Smooth muscle cell (in vitro differentiated cells): Measurements from ENCODE around the gene SLC35F6. TPM values are rescaled to one million over a fixed set of nuclear protein-coding genes. Genes with fewer than 3 reads are reported as not detected.
A peak's percentile ranks its signal among the peaks of the same experiment; 100 is the strongest.

ENCODE experiments used
- DNase-seq: peaks from one replicate; lab custom pipeline; 2025; ENCODE audit not compliant: unreplicated experiment; lab: John Stamatoyannopoulos, UW
- H2AFZ ChIP-seq: fragments of 200-600 bp; sonication (generic); 2 replicates; pipeline ENCODE4 v1.6.0; 2016; ENCODE audit warnings: antibody characterized with exemption, low read depth, mild to moderate bottlenecking
- H3F3A ChIP-seq: fragments of 200-600 bp; sonication (generic); 2 replicates; pipeline ENCODE4 v1.6.0; 2017; ENCODE audit warnings: antibody characterized with exemption, low read depth
- H3K27ac ChIP-seq: fragments of 200-600 bp; sonication (generic); 2 replicates; pipeline ENCODE4 v1.5.1; 2016; ENCODE audit warnings: low read depth, mild to moderate bottlenecking
- H3K27me3 ChIP-seq: fragments of 200-600 bp; sonication (generic); 2 replicates; pipeline ENCODE4 v1.6.1; 2016; ENCODE audit warnings: low read depth, mild to moderate bottlenecking
- H3K36me3 ChIP-seq: fragments of 200-600 bp; sonication (generic); 2 replicates; pipeline ENCODE4 v1.5.1; 2016; ENCODE audit warnings: low read depth
- H3K4me1 ChIP-seq: fragments of 200-600 bp; sonication (generic); 2 replicates; pipeline ENCODE4 v1.5.1; 2016; ENCODE audit warnings: low read depth
- H3K4me2 ChIP-seq: fragments of 200-600 bp; sonication (generic); 2 replicates; pipeline ENCODE4 v1.6.0; 2016; ENCODE audit warnings: mild to moderate bottlenecking
- H3K4me3 ChIP-seq: fragments of 200-600 bp; sonication (generic); 2 replicates; pipeline ENCODE4 v1.5.1; 2016; ENCODE audit warnings: mild to moderate bottlenecking
- H3K79me2 ChIP-seq: fragments of 200-600 bp; sonication (generic); 2 replicates; pipeline ENCODE4 v1.6.0; 2016; ENCODE audit warnings: low read depth, mild to moderate bottlenecking
- H3K9ac ChIP-seq: fragments of 200-600 bp; sonication (generic); 2 replicates; pipeline ENCODE4 v1.6.0; 2016; ENCODE audit warnings: low read depth
- H3K9me3 ChIP-seq: fragments of 200-600 bp; sonication (generic); replicated peaks from 2 replicates; pipeline ENCODE4 v1.5.1; 2016; ENCODE audit warnings: low read depth
- H4K20me1 ChIP-seq: fragments of 200-600 bp; sonication (generic); 2 replicates; pipeline ENCODE4 v1.6.0; 2016; ENCODE audit warnings: low read depth
- CTCF ChIP-seq: fragments of 200-600 bp; sonication (generic); IDR thresholded peaks from 2 replicates; pipeline ENCODE4 v1.5.1; 2017; ENCODE audit warnings: borderline replicate concordance, mild to moderate bottlenecking, antibody characterized with exemption; ENCODE audit not compliant: insufficient read depth, poor library complexity, severe bottlenecking
- WGBS: methylation state at CpG from one replicate; pipeline ENCODE4 v1.1.7; 2016; ENCODE audit warnings: low lambda C conversion rate; 5-methylcytosine and 5-hydroxymethylcytosine counted together
- polyA plus RNA-seq: library from polyadenylated mRNA; unstranded; fragments of >200 nt; fragmentation: Nextera tagmentation; extraction: Ambion mirVana; gene quantifications from 2 replicates; pipeline ENCODE4 v1.2.1, GENCODE V29; 2016
- total RNA-seq: library from RNA; depleted of rRNA; stranded (reverse); fragments of >200 nt; gene quantifications from 2 replicates; pipeline ENCODE4 v1.2.3, GENCODE V29; 2014

SLC35F6 gene
- total and polyA plus RNA-seq, 2 experiments from 2014 or later, result 16.9 to 19.2 TPM

GRCh38 chr2:26784570-26785234 is 20.6 kb downstream of the SLC35F6 start:
- Histone ChIP-seq H3K4me2 (peak overlapping the region; percentile 84), H3K9ac (peak overlapping the region; percentile 39), H3K79me2 (peaks cover 32% of the 10 kb centered on the region), H3F3A (no peaks in the 10 kb centered on the region), H3K9me3 (no peaks in the 10 kb centered on the region), H2AFZ (no peak overlapping the region), H3K4me1 (peaks cover 8% of the 10 kb centered on the region), H3K4me3 (peak overlapping the region; percentile 74), H3K27ac (peak overlapping the region; percentile 42), H3K27me3 (no peaks in the 10 kb centered on the region), H4K20me1 (no peaks in the 10 kb centered on the region), H3K36me3 (no peaks in the 10 kb centered on the region)
- TF ChIP-seq CTCF, result no peak
- 91% methylated on average over 19 of the region's 19 CpGs for WGBS
- no peak for DNase-seq

GRCh38 chr2:26785431-26786206 is 21.5 kb downstream of the SLC35F6 start, which contains the start of gene CENPA:
Gene CENPA, plus strand, starts transcription at chr2:26786056. Its CDS starts 141 bp downstream, at chr2:26786197.
- H3K36me3 ChIP-seq, result no peaks in the 10 kb centered on the region
- DNase-seq, result peak; percentile 82
- H3K79me2 ChIP-seq, result peaks cover 40% of the 10 kb centered on the region
- 2% methylated on average over 49 of the region's 55 CpGs for WGBS
- peaks cover 8% of the 10 kb centered on the region for H3K4me1 ChIP-seq
- H3K27me3 ChIP-seq, result no peaks in the 10 kb centered on the region
- H3K9ac ChIP-seq, result peak within 1 kb of the TSS; percentile 53
- no peaks in the 10 kb centered on the region for H4K20me1 ChIP-seq
- peak within 1 kb of the TSS; percentile 42 for H3K27ac ChIP-seq
- peak within 1 kb of the TSS; percentile 74 for H3K4me3 ChIP-seq
- peak within 1 kb of the TSS; percentile 93 for H3K4me2 ChIP-seq
- TF ChIP-seq CTCF, result no peak
- peak within 1 kb of the TSS; percentile 47 for H2AFZ ChIP-seq
- no peaks in the 10 kb centered on the region for H3F3A ChIP-seq
- no peaks in the 10 kb centered on the region for H3K9me3 ChIP-seq

- peaks cover 8% of the 10 kb centered on the region for H3K4me1 ChIP-seq
These were observed 22.3 kb downstream of the SLC35F6 start for GRCh38 chr2:26786207-26787028.

More at GRCh38 chr2:26786207-26787028, 22.3 kb downstream of the SLC35F6 start:
- Histone ChIP-seq H3K4me3 (peak overlapping the region; percentile 74), H3K27me3 (no peaks in the 10 kb centered on the region), H3K9ac (peak overlapping the region; percentile 53), H3K9me3 (no peaks in the 10 kb centered on the region), H3K27ac (no peak overlapping the region), H3K4me2 (peak overlapping the region; percentile 93), H2AFZ (peak overlapping the region; percentile 47), H4K20me1 (no peaks in the 10 kb centered on the region), H3K36me3 (no peaks in the 10 kb centered on the region), H3K79me2 (peaks cover 46% of the 10 kb centered on the region), H3F3A (no peaks in the 10 kb centered on the region)
- 5% methylated on average over 46 of the region's 55 CpGs for WGBS
- DNase-seq, result no peak
- no peak for TF ChIP-seq CTCF
